GM12892 (cell line): Measurements from ENCODE around the gene LCT.

Experiments
- DNase-seq: peaks from one replicate; pipeline ENCODE4 v3.0.0; 2011; ENCODE audit not compliant: insufficient read length
- FAIRE-seq: peaks from 2 replicates; lab custom pipeline; 2011; peaks lifted over from hg19 to GRCh38; lab: Jason Lieb, UNC
- POLR2A ChIP-seq: IDR thresholded peaks from 2 replicates; pipeline ENCODE4 v1.6.1; 2011; ENCODE audit warnings: low read depth, low read length, control low read depth
- POLR2AphosphoS5 ChIP-seq: IDR thresholded peaks from 2 replicates; pipeline ENCODE4 v1.6.1; 2011; ENCODE audit warnings: low read depth, low read length, control low read depth
- TAF1 ChIP-seq: IDR thresholded peaks from 2 replicates; pipeline ENCODE4 v1.6.1; 2011; ENCODE audit warnings: low read depth, mild to moderate bottlenecking, control low read depth, low read length, borderline replicate concordance

The LCT gene

GRCh38 chr2:135851858-135852257, 14.9 kb upstream of the LCT start:
- TF ChIP-seq POLR2A (no peak), TAF1 (no peak), POLR2AphosphoS5 (no peak)
- no peak for FAIRE-seq

GRCh38 chr2:135850892-135851668, 14.1 kb upstream of the LCT start:
- FAIRE-seq (no peak), DNase-seq (no peak)
- TF ChIP-seq TAF1 (no peak), POLR2A (no peak), POLR2AphosphoS5 (no peak)

More at GRCh38 chr2:135851858-135852257, 14.9 kb upstream of the LCT start:
- no peak for DNase-seq

GRCh38 chr2:135849087-135849486, 12.1 kb upstream of the LCT start:
- DNase-seq (no peak), FAIRE-seq (no peak)
- no peak for TF ChIP-seq POLR2AphosphoS5
- no peak for TF ChIP-seq POLR2A
- no peak for TF ChIP-seq TAF1

- DNase-seq (no peak), FAIRE-seq (no peak)
- TF ChIP-seq POLR2AphosphoS5 (no peak), POLR2A (no peak), TAF1 (no peak)
Observed at GRCh38 chr2:135845997-135846396, 9.0 kb upstream of the LCT start.

- no peak for FAIRE-seq
- no peak for DNase-seq
- TF ChIP-seq POLR2A (no peak), POLR2AphosphoS5 (no peak), TAF1 (no peak)
Observed at GRCh38 chr2:135845257-135845656, 8.3 kb upstream of the LCT start.

DNA sequence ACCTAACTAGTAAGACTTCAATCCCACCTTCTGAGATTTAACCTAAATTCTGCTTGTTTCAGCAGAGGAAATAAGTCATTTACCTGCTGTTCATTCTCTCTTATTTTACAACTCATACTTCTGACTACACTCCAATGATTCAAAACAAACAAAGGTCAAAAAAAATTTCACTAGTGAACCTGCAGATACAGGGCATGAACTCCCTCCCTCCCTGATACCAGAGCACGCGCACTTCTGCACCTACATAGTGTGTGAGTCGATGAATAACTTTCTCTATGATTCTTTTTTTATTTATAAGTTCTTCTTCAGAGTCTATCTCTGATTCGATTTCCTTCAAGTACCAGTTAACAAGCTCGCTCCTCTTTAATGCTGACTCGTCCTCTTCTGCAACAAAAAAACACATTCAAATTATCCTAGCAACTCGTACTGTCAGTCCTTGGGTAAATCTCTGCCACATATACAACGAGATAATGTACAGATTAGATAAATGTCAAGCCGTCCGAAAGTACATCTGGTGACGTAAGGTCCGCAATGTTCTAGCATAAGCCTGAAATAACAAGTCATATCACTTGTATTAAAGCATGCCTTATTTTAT, 7.4 kb upstream of the LCT start:
- FAIRE-seq (no peak), DNase-seq (no peak)
- TF ChIP-seq TAF1 = no peak
- TF ChIP-seq POLR2A = no peak
- no peak for TF ChIP-seq POLR2AphosphoS5

DNA sequence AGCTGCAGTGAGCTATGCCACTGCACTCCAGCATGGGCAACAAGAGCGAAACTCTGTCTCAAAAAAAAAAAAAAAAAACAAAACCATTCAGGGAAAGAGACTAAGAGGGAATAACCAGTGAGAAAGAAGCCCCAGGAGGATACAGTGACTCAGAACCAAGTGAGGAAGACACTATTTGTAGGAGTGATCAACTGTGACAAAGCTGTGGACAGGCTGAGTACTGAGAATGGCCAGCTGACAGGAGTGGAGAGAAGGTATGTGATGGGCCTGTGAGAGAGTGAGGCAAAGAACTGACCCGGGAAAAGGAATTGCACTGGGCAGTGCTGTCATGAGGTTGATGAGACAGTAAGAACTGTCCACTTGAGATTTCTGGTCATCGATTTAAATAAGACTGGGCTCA, 6.7 kb upstream of the LCT start:
- no peak for FAIRE-seq
- DNase-seq = no peak

DNA sequence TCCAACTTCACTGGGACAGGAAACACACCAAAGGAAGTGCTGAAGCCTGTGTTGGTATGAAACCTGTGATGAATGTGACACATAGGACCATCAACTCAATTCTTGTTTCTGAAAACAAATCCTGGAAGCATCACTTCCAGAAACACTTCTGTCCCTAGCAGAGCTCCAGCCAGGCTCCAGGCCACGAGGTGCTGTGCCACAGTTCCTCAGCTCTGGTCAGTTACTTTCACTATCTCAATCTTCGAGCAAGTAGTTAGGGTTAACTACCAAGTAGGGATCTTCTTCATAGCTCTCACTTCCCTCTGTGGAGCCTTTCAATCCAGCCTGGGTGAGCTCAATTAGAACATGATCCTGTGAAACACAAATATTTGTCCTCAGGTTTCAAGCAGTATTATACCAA, 3.6 kb upstream of the LCT start:
- TF ChIP-seq TAF1 (no peak), POLR2A (no peak), POLR2AphosphoS5 (no peak)
- DNase-seq (no peak), FAIRE-seq (no peak)

More for the DNA sequence above, 6.7 kb upstream of the LCT start:
- TF ChIP-seq POLR2AphosphoS5 (no peak), TAF1 (no peak), POLR2A (no peak)

- no peak for DNase-seq
Observed at GRCh38 chr2:135839713-135840112, 2.7 kb upstream of the LCT start.

DNA sequence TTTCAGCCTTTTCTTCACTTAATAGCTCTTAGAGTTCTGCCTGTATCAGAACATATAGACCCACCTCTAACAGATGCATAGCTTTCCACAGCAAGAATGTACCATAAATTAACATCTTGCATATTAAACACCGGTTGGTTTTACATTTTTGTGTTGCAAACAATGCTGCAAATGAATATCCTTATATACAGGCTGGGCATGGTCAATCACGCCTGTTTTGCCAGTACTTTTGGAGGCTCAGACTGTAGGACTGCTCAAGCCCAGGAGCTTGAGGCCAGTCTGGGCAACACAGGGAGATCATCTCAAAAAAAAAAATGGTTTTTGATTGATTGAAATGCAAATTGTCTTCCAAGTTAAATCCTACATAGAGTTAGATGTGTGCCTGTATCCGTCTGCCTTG, 1.5 kb upstream of the LCT start:
- no peak for DNase-seq
- FAIRE-seq = no peak
- TF ChIP-seq POLR2AphosphoS5 (no peak), TAF1 (no peak), POLR2A (no peak)

More at GRCh38 chr2:135839713-135840112, 2.7 kb upstream of the LCT start:
- TF ChIP-seq TAF1 (no peak), POLR2AphosphoS5 (no peak), POLR2A (no peak)
- FAIRE-seq = peak; percentile 14

DNA sequence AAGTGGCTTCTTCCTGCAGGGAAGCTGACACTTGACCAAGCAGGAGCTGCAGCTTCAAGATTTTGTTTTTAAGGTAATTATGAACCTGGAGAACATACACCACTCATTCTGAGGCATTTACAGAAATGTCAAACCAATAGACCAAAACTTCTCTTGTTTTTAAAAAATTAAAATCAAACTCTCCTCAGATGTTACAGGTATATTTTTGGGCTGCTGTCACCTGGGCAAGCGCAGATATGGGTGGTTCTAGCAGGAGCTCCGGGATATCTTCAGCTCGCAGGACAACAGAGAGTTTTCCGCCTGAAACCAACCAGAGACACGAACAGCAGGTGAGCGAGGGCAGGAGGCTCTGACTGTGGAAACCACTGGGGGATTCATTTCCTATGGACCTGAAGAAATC, 4.1 kb downstream of the LCT start:
- FAIRE-seq = no peak
- no peak for TF ChIP-seq POLR2A
- no peak for TF ChIP-seq POLR2AphosphoS5
- TF ChIP-seq TAF1 = no peak
- no peak for DNase-seq

DNA sequence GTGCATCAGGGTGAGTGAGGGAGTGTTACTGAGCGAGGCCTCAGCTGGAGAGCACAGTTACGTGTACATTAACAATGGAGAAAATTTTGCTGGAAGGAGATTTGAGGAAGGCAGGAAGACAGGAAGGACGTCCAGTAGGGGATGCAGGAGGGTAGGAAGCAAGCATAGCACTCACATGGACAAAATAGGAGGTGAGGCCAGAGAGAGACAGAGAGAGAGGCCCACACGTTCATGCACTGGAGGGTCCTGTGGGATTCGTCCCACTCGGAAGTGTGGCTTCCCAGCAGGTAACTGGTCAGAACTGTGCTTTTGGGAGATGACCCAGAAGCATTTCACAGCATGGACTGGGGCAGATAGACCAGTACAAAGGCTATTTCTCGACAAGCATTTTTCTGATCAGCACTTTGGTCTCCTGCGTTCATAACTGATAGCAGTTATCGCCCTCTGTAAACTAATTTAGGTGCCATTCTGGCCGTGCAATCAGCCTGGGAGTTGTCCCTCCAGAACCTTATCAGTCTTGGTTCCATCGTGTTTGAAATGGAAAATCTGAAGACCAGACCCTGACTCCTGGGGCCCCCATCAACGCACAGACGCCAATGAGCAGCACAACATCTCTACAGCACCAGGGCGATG, 5.7 kb downstream of the LCT start:
- no peak for TF ChIP-seq POLR2AphosphoS5
- TF ChIP-seq TAF1 = no peak
- TF ChIP-seq POLR2A = no peak
- FAIRE-seq (no peak), DNase-seq (no peak)
